ENCODE results near the gene CDHR2. TPM values are rescaled to one million over a fixed set of nuclear protein-coding genes. Genes with fewer than 3 reads are reported as not detected.

Gene CDHR2
- polyA plus RNA-seq, 1 experiment, result not detected

DNA sequence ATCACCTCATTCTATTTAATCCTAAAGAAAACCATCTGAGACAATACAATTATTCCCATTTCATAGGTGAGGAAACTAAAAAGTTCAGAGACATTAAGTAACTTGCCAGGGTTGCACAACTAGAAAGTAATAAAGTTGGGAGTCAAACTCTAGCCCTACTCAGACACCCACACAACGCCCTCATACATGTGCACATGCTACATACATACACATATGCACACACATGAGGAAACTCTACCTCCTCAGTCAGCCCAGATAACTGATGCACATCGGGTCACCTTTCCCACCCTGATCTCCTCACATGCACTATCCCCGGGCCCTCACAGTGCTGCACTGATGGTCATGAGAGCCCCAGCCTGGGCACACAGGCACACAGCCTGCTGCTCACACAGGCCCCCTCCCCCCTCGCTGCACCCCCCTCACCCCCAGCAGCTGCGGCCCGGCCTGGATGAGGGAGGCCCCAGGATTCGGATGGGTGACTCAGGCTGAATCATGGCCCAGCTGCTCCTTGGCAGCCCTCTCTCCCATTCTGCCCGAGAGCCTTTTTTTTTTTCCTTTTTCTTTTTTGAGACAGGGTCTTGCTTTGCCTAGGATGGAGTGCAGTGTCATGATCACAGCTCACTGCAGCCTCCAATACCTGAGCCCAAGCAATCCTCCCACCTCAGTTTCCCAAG lies 65.8 kb downstream of the CDHR2 start:
- TF ChIP-seq, protein P1, sequence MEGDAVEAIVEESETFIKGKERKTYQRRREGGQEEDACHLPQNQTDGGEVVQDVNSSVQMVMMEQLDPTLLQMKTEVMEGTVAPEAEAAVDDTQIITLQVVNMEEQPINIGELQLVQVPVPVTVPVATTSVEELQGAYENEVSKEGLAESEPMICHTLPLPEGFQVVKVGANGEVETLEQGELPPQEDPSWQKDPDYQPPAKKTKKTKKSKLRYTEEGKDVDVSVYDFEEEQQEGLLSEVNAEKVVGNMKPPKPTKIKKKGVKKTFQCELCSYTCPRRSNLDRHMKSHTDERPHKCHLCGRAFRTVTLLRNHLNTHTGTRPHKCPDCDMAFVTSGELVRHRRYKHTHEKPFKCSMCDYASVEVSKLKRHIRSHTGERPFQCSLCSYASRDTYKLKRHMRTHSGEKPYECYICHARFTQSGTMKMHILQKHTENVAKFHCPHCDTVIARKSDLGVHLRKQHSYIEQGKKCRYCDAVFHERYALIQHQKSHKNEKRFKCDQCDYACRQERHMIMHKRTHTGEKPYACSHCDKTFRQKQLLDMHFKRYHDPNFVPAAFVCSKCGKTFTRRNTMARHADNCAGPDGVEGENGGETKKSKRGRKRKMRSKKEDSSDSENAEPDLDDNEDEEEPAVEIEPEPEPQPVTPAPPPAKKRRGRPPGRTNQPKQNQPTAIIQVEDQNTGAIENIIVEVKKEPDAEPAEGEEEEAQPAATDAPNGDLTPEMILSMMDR (IDR thresholded peaks at IDR 0.05; ENCODE audit: low read depth, low read length), result no peak
- POLR2A ChIA-PET, result interaction anchor here (0.5 kb wide), 1 partner anchor 176 kb away, joined by 3 read pairs; no protein-coding TSS in a partner anchor
- Histone ChIP-seq H3K27me3 (ENCODE audit: control insufficient read depth, insufficient read depth, low read length) (peaks cover 6% of the 10 kb centered on the region), H3K4me3 (ENCODE audit: low read depth, low read length) (no peak overlapping the region), H3K9me3 (ENCODE audit: control insufficient read depth, insufficient read depth, low read length) (peaks cover 9% of the 10 kb centered on the region; the same call in 1 of the 2 replicates), H3K27ac (ENCODE audit: low read depth, low read length) (no peak overlapping the region)
- DNase-seq (ENCODE audit: low read depth, low spot score), result peak; percentile 45
- CTCF ChIA-PET, result interaction anchor here (1.4 kb wide), 1 partner anchor 45 kb away, joined by 5 read pairs; no protein-coding TSS in a partner anchor

- TF ChIP-seq, protein P1 (IDR thresholded peaks at IDR 0.05; ENCODE audit: low read depth, low read length), result no peak
- peaks cover 10% of the 10 kb centered on the region; the same call in 1 of the 2 replicates for H3K9me3 ChIP-seq (ENCODE audit: control insufficient read depth, insufficient read depth, low read length)
- ChIA-PET POLR2A (interaction anchor here (0.7 to 1.5 kb wide), 2 partner anchors 31 to 46 kb away, joined by 3 to 4 read pairs; partner anchors contain the start of gene TSPAN17), CTCF (interaction anchor here (0.6 to 1.7 kb wide), 4 partner anchors 43 to 139 kb away, joined by 3 to 6 read pairs (median 4); no protein-coding TSS in a partner anchor)
- no peak for DNase-seq (ENCODE audit: low read depth, low spot score)
- H3K4me3 ChIP-seq (ENCODE audit: low read depth, low read length), result no peak overlapping the region
- H3K27ac ChIP-seq (ENCODE audit: low read depth, low read length), result no peak overlapping the region
- peaks cover 20% of the 10 kb centered on the region for H3K27me3 ChIP-seq (ENCODE audit: control insufficient read depth, insufficient read depth, low read length)
Observed at GRCh38 chr5:176616511-176616910, 67.4 kb downstream of the CDHR2 start.

GRCh38 chr5:176618783-176619182 lies 69.6 kb downstream of the CDHR2 start:
- peaks cover 10% of the 10 kb centered on the region; the same call in 1 of the 2 replicates for H3K9me3 ChIP-seq (ENCODE audit: control insufficient read depth, insufficient read depth, low read length)
- DNase-seq (ENCODE audit: low read depth, low spot score), result no peak
- POLR2A ChIA-PET, result no interaction called here
- H3K27me3 ChIP-seq (ENCODE audit: control insufficient read depth, insufficient read depth, low read length), result peaks cover 30% of the 10 kb centered on the region
- TF ChIP-seq, protein P1 (IDR thresholded peaks at IDR 0.05; ENCODE audit: low read depth, low read length), result no peak
- H3K4me3 ChIP-seq (ENCODE audit: low read depth, low read length), result peak overlapping the region; percentile 41
- H3K27ac ChIP-seq (ENCODE audit: low read depth, low read length), result no peak overlapping the region
- CTCF ChIA-PET, result interaction anchor here (0.7 to 1.0 kb wide), 4 partner anchors 12 to 809 kb away, joined by 3 to 8 read pairs (median 6); partner anchors contain the start of genes EIF4E1B and SNCB

GRCh38 chr5:176619203-176619568 lies 70.0 kb downstream of the CDHR2 start:
- DNase-seq (ENCODE audit: low read depth, low spot score), result peak; percentile 70
- CTCF ChIA-PET, result interaction anchor here (0.7 to 1.0 kb wide), 4 partner anchors 11 to 808 kb away, joined by 3 to 8 read pairs (median 6); partner anchors contain the start of genes EIF4E1B and SNCB
- TF ChIP-seq, protein P1 (IDR thresholded peaks at IDR 0.05; ENCODE audit: low read depth, low read length), result peak; percentile 59
- peaks cover 34% of the 10 kb centered on the region for H3K27me3 ChIP-seq (ENCODE audit: control insufficient read depth, insufficient read depth, low read length)
- H3K27ac ChIP-seq (ENCODE audit: low read depth, low read length), result no peak overlapping the region
- H3K9me3 ChIP-seq (ENCODE audit: control insufficient read depth, insufficient read depth, low read length), result peaks cover 10% of the 10 kb centered on the region; the same call in 1 of the 2 replicates
- peak overlapping the region; percentile 41 for H3K4me3 ChIP-seq (ENCODE audit: low read depth, low read length)
- POLR2A ChIA-PET, result no interaction called here
